CD4-positive, alpha-beta T cell treated with Interleukin-21 for 1 hour (primary cell): ENCODE measurements around the gene GPR35.
"Not testable (repeated sequence)": the region's sequence is repeated elsewhere in the genome, so short reads cannot be mapped to it uniquely, and the experiment has no call there.

ENCODE experiments used
- DNase-seq: peaks from one replicate; pipeline ENCODE4 v3.0.0-alpha.2; 2020

Gene GPR35

GRCh38 chr2:240663546-240664190 lies 38.4 kb downstream of the GPR35 start:
- DNase-seq, result no peak

- no peak for DNase-seq
Observed at GRCh38 chr2:240664622-240665021, 39.3 kb downstream of the GPR35 start.

DNA sequence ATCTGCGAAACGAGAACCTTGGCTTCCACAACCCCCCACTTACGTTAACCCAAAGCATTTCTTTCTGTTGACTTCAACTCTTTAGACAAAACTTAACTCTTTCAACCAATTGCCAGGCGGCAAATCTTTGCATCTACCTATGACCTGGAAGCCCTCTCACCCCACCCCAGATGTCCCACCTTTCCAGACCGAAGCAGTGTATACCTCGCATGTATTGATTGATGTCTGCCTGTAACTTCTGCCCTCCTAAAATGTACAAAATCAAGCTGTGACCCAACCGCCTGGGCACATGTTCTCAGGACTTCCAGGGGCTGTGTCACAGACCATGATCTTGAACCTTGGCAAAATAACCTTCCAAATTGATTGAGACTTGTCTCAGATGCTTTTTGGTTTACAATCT lies 45.1 kb downstream of the GPR35 start:
- DNase-seq, result no peak

- DNase-seq, result no peak
Observed at GRCh38 chr2:240670950-240671349, 45.7 kb downstream of the GPR35 start.

DNA sequence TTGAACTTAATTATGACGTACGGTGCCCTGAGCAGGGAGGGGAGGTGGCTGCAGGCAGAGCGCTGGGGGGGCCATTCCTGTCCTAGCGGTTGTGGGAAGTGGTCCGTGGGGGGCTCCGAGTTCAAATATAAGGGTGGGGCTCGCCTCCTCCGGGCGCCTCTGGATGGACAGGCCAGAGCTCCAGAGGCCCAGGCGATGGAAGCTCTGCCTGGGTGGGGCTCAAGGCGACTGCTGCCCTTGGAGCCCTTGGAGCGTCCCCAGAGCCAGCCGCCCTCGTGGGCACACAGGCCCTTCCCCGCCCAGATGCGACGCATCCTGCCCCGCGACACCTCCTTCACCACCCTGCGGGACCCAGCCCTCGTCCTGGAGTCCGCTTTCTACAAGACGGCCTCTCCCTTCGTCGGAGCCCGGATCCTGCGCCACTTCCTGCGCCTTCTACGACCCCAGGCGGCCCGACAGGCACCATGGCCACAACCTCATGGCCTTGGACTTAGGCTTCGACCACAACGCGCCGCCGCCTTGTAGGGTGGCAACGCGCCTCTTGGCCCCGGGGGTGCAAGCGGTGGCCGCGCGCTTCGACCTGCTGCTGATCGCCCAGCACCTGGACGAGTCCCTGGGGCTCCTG lies 46.9 kb downstream of the GPR35 start:
- DNase-seq, result no peak

DNA sequence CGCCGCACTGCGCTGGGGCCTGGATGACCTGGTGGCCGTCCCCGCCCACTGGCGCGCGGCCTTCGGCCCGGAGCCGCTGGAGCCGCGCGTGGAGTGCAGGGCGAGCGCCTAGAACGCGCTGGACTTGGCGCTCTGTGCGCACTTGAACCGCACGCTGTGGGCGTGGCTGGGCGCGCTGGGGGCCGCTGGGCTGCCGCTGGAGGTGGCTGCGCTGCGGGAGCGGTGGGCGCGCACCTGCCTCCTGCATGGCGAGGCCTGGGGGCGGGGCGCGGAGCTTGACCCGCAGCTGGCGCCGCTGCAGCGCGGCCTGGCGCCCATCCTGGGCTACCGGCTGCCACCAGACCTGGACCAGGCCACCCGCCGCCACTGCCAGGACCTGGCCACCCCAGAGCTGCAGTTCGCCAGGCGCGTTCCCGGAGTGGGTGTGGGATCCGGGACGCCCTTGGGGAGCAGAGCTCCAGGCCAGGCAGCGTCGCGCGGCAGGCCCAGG lies 47.5 kb downstream of the GPR35 start:
- DNase-seq, result no peak

DNA sequence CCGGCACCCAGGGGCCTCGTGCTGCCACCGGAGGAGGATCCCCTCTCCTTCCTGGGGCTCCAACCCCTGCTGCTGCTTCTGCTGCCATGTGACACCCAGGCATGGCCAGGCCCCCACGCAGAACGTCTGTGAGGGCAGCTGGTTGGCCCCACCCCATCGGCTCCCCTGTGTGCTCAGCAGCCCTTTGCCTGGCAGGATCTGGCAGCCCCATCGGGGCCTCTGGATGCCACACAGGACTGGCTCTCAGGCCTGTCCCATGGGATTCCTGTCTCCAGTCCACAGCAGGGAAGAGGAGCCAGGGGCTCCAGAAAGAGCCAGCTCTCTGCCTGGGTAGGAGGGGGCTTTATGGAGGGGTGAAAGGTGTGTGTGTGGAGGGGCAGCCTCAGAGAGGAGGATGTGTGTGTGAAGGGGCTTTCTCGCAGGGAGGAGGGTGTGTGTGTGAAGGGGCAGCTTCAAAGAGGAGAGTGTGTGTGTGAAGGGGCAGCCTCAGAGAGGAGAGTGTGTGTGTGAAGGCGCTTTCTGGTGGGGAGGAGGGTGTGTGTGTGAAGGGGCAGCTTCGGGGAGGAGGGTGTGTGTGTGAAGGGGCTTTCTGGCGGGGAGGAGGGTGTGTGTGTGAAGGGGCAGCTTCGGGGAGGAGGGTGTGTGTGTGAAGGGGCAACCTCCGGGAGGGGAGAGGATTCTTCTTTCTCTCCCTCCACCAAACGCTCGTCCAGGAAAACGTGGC lies 49.3 kb downstream of the GPR35 start:
- DNase-seq, result not testable (repeated sequence)

DNA sequence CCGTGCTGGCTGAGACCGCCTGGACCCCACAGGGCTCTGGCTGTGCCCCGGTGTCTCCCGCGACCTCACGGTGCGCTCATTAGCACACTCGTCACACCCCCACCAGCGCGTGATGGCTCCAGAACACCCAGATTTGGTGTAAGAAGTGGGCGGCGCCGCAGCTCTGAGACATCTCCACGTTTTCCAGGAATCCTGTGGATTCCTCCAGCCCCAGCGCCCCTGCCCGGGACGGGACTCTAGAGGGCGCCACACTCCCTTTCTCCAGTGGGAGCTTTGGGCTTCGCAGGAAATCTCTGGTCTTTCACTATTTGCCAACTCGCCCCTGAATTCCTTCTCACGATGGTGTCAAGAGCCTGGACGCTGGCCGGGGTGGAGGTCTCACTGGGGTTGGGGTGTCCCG lies 50.1 kb downstream of the GPR35 start:
- not testable (repeated sequence) for DNase-seq

DNA sequence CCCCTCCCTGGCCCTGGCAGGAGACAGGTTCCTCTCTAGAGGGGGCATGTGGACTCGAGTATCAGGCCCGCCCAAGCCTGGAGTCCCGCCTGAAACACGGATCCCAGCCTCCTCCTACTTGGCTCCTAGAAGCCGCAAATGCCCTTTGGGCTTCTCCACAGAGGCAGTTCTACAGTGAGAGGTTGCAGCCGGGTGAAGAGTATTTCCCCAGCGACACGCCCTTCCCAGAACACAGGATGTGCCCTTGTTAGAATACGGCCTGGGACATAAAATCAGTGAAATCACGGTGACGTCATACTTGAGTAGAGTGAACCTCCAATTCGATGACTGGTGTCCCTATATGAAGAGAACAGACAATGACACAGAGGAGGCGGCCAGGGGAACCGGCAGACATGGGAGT lies 52.8 kb downstream of the GPR35 start:
- DNase-seq, result not testable (repeated sequence)

DNA sequence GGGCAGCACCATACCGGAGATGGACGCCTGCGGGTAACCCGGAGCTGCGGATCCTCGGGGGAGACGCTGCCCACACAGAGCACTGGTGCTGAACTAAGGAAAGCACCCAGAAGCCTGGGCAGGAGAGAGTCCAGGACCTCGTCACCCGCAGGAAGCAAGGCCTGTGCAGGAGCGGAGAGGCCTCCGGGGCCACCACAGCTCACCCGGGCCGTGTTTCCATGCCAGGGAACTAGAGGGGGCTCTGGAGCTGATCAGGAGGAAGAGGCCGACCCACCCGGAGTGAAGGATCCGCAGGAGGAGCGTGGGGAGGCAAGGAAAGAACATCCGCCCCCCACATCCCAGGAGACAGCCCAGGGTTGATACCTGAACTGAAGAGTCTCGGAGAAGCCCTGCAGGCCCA lies 53.6 kb downstream of the GPR35 start:
- DNase-seq, result not testable (repeated sequence)

- not testable (repeated sequence) for DNase-seq
Observed at GRCh38 chr2:240680185-240680584, 54.9 kb downstream of the GPR35 start.
